MCF 10A (cell line): ENCODE data around the gene CST9. TPM values are rescaled to one million over a fixed set of nuclear protein-coding genes. Genes with fewer than 3 reads are reported as not detected.
"Not testable (repeated sequence)": the region's sequence is repeated elsewhere in the genome, so short reads cannot be mapped to it uniquely, and the experiment has no call there.

Experiments used
- BruUV-seq: library from RNA; stranded (reverse); fragments of 400-500 nt; replicated peaks from 2 replicates; lab custom pipeline; 2021; lab: Mats Ljungman, UMichigan
- CTCF ChIA-PET: fragments of 300-600 bp; sonication (Branson Sonifier 250); formaldehyde crosslinking; extraction: SDS; loops from one replicate; lab custom pipeline; 2021; ENCODE audit warnings: antibody characterized with exemption, inconsistent platforms; lab: Yijun Ruan, JAX
- POLR2A ChIA-PET: fragments of 300-600, 350-650 bp; sonication (Branson Sonifier 250); formaldehyde crosslinking; extraction: SDS; loops from one replicate; lab custom pipeline; 2020; ENCODE audit warnings: antibody characterized with exemption, inconsistent platforms; lab: Yijun Ruan, JAX
- DNase-seq: peaks from one replicate; pipeline ENCODE4 v3.0.0-alpha.2; 2018; ENCODE audit not compliant: unreplicated experiment
- H3K27ac Mint-ChIP-seq: one replicate; pipeline ENCODE4 v1.8.0; 2022; ENCODE audit warnings: mild to moderate bottlenecking, low read depth, mixed read lengths; ENCODE audit not compliant: unreplicated experiment
- H3K27me3 Mint-ChIP-seq: one replicate; pipeline ENCODE4 v1.8.0; 2022; ENCODE audit warnings: mixed read lengths; ENCODE audit not compliant: insufficient read depth, unreplicated experiment
- H3K36me3 Mint-ChIP-seq: one replicate; pipeline ENCODE4 v1.8.0; 2022; ENCODE audit warnings: mild to moderate bottlenecking, moderate library complexity, mixed read lengths; ENCODE audit not compliant: insufficient read depth, unreplicated experiment
- H3K4me1 Mint-ChIP-seq: one replicate; pipeline ENCODE4 v1.8.0; 2022; ENCODE audit warnings: mixed read lengths; ENCODE audit not compliant: insufficient read depth, unreplicated experiment
- H3K4me3 Mint-ChIP-seq: one replicate; pipeline ENCODE4 v1.8.0; 2022; ENCODE audit warnings: mild to moderate bottlenecking, moderate library complexity, mixed read lengths; ENCODE audit not compliant: unreplicated experiment
- H3K9me3 Mint-ChIP-seq: one replicate; pipeline ENCODE4 v1.8.0; 2022; ENCODE audit warnings: mixed read lengths; ENCODE audit not compliant: unreplicated experiment
- CTCF ChIP-seq: fragments of 200-600 bp; IDR thresholded peaks from one replicate; pipeline ENCODE4 v1.8.0; 2022; ENCODE audit warnings: antibody characterized with exemption, mild to moderate bottlenecking; ENCODE audit not compliant: unreplicated experiment
- intact Hi-C: fragments of 100-400 bp; cut with micrococcal nuclease; formaldehyde crosslinking; loops from 2 replicates; pipeline ENCODE4 v1.14.1; 2022
- total RNA-seq: library from RNA; stranded (reverse); gene quantifications from 2 replicates; pipeline ENCODE4 v1.2.3, GENCODE V29; 2022

CST9 gene
- total RNA-seq, 1 experiment from 2014 or later = not detected

- Mint-ChIP-seq H3K27me3 (no peaks in the 10 kb centered on the region), H3K27ac (peak overlapping the region; percentile 92), H3K4me3 (no peak overlapping the region), H3K4me1 (peaks cover 48% of the 10 kb centered on the region), H3K9me3 (peaks cover 7% of the 10 kb centered on the region), H3K36me3 (peaks cover 6% of the 10 kb centered on the region)
- intact Hi-C loops = loop anchor here (5.0 kb wide), 1 partner anchor 201 kb away; the partner anchor contains the start of gene NAPB
- POLR2A ChIA-PET = interaction anchor here (0.6 to 6.5 kb wide), 16 partner anchors 9 to 274 kb away, joined by 3 to 89 read pairs (median 4); partner anchors contain the start of genes CST3, NAPB and NXT1
- no TSS peak for BruUV-seq
- CTCF ChIA-PET = interaction anchor here (0.8 to 1.6 kb wide), 2 partner anchors 30 to 182 kb away, joined by 4 to 10 read pairs; no protein-coding TSS in a partner anchor
- TF ChIP-seq CTCF = no peak
- no peak for DNase-seq
These were observed 18.1 kb upstream of the CST9 start for GRCh38 chr20:23623666-23624323.

GRCh38 chr20:23622839-23623343 is 17.2 kb upstream of the CST9 start:
- intact Hi-C loops = loop anchor here (5.0 kb wide), 1 partner anchor 201 kb away; the partner anchor contains the start of gene NAPB
- BruUV-seq = TSS peak; percentile 91
- peaks cover 7% of the 10 kb centered on the region for H3K9me3 Mint-ChIP-seq
- ChIA-PET POLR2A (interaction anchor here (0.6 to 4.5 kb wide), 23 partner anchors 10 to 1610 kb away, joined by 3 to 84 read pairs (median 4); partner anchors contain the start of genes CST3, NAPB and NXT1), CTCF (interaction anchor here (0.6 to 4.7 kb wide), 9 partner anchors 14 to 1036 kb away, joined by 3 to 36 read pairs (median 4); no protein-coding TSS in a partner anchor)
- H3K4me3 Mint-ChIP-seq = peak overlapping the region; percentile 61
- H3K27me3 Mint-ChIP-seq = no peaks in the 10 kb centered on the region
- peaks cover 43% of the 10 kb centered on the region for H3K4me1 Mint-ChIP-seq
- H3K36me3 Mint-ChIP-seq = peaks cover 6% of the 10 kb centered on the region
- peak; percentile 94 for DNase-seq
- no peak for TF ChIP-seq CTCF
- H3K27ac Mint-ChIP-seq = peak overlapping the region; percentile 92

DNA sequence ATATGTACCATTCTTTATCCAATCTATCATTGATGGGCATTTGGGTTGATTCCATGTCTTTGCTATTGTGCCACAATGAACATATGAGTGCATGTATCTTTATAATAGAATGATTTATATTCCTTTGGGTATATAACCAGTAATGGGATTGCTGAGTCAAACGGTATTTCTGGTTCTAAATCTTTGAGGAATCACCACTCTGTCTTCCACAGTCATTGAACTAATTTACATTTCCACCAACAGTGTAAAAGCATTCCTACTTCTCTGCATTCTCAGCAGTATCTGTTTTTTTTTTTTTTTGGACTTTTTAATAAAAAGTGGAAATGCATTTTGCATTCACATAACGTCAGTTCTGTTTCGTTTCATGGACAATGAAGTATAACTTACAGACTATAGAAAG is 16.7 kb upstream of the CST9 start:
- H3K4me3 Mint-ChIP-seq = peak overlapping the region; percentile 61
- CTCF ChIA-PET = interaction anchor here (0.6 to 4.7 kb wide), 8 partner anchors 13 to 1035 kb away, joined by 3 to 36 read pairs (median 4); no protein-coding TSS in a partner anchor
- intact Hi-C loops = loop anchor here (5.0 kb wide), 1 partner anchor 200 kb away; the partner anchor contains the start of gene NAPB

GRCh38 chr20:23620670-23621386 is 15.1 kb upstream of the CST9 start:
- ChIA-PET CTCF (interaction anchor here (0.6 to 4.7 kb wide), 4 partner anchors 14 to 923 kb away, joined by 3 to 36 read pairs (median 8); no protein-coding TSS in a partner anchor), POLR2A (interaction anchor here (0.9 to 4.5 kb wide), 5 partner anchors 10 to 270 kb away, joined by 3 to 84 read pairs (median 5); partner anchors contain the start of genes CST3 and NXT1)
- not testable (repeated sequence) for DNase-seq, H3K36me3 Mint-ChIP-seq, H3K9me3 Mint-ChIP-seq, H3K27me3 Mint-ChIP-seq, BruUV-seq, H3K4me3 Mint-ChIP-seq
- peak overlapping the region; percentile 7 for H3K27ac Mint-ChIP-seq
- intact Hi-C loops = loop anchor here (5.0 kb wide), 1 partner anchor 199 kb away; the partner anchor contains the start of gene NAPB
- H3K4me1 Mint-ChIP-seq = peaks cover 32% of the 10 kb centered on the region

More for the DNA sequence above, 16.7 kb upstream of the CST9 start:
- H3K36me3 Mint-ChIP-seq, H3K27me3 Mint-ChIP-seq, DNase-seq, BruUV-seq, H3K9me3 Mint-ChIP-seq: not testable (repeated sequence)
- POLR2A ChIA-PET = interaction anchor here (0.6 to 4.5 kb wide), 21 partner anchors 11 to 1611 kb away, joined by 3 to 84 read pairs (median 4); partner anchors contain the start of genes CST3, NAPB and NXT1
- Mint-ChIP-seq H3K4me1 (peaks cover 43% of the 10 kb centered on the region), H3K27ac (peak overlapping the region; percentile 92)
